Stimulated activated CD8-positive, alpha-beta memory T cell treated with anti-CD3 and anti-CD28 coated beads, Interleukin-15, amount 100 ng/mL, for 1 hour (primary cell): ENCODE measurements around the gene ILKAP.

Experiments
- DNase-seq: peaks from one replicate; pipeline ENCODE4 v3.0.0-alpha.2; 2020; ENCODE audit warnings: low read depth

The ILKAP gene

DNA sequence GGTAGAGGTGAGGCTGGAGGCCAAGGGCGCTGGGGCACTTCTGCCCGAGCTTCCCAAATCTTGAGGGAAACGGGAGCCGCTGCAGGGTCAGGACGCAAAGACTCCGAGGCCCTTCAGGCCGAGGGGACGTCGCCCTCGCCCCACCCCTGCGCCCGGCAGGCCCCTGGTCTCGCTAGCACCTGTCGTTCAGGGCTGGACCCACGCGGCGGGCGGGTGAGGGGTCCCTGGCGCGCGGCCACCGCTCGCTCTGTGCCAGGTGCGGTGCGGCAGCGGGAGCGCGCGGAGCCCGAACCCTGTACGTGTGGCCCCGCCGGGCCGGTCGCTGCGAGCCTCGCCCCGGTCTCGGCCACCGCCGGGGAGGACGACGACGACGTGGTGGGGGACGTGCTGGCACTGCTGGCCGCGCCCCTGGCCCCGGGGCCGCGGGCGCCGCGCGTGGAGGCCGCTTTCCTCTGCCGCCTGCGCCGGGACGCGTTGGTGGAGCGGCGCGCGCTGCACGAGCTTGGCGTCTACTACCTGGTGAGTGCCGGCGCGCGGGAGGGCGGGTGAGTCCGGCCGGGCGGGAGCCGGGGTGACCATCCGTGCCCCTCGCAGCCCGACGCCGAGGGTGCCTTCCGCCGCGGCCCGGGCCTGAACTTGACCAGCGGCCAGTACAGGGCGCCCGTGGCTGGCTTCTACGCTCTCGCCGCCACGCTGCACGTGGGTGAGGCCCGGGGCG, 39.9 kb downstream of the ILKAP start:
- DNase-seq, result no peak

DNA sequence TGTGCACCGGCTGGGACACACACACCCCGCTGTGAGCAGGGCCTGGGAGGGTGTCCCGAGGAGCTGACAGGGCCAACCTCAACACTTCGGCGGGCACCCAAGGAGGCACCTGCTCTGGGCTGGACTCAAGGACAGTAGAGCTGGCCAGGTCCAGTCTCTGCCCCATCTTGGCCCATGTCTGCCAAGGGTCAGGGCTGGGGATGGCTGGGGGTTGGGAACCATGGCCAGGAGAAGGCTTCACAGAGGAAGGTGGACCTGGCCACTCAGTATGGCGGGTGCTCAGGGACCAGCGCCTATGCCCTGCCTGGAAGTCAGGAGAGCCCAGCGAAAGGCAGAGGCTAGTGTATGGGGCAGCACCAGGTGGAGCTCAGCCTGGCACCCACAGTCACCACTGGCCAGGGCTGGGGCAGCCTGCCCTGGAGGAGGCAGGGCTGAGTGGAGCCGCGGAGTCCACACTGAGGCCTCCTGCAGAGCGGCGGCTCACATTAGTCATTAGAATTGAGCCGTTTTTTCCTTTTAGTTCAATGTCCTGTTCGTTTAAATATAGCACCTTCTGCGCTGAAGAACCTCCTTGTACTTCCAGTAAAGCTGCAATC, 40.6 kb downstream of the ILKAP start:
- no peak for DNase-seq

DNA sequence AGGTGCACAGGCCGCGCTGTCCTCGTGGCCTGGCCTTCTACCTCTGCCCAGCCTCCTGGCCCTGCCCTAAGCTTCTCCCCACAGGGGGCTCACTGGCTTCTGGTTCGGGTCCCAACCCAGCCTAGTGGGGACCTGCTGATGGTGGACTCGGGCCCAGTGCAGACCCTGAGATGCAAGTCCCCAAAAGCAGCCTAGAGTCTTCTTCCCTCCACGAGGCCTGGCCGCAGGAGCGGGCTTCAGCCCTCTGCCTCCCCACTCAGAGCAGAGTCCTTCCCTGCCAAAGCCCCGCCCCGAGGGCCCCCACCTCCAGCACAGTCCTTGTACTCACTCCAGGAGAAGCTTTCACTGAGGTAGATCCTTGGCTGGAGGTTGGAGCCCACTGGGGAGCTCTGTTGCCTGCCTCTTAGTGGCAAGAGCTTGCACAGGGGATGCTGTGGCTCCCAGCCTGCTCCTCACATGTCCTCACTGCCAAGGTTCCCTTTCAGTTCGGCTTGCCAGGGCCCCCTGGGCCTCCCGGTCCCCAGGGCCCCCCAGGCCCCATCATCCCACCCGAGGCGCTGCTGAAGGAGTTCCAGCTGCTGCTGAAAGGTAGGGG, 41.1 kb downstream of the ILKAP start:
- no peak for DNase-seq

DNA sequence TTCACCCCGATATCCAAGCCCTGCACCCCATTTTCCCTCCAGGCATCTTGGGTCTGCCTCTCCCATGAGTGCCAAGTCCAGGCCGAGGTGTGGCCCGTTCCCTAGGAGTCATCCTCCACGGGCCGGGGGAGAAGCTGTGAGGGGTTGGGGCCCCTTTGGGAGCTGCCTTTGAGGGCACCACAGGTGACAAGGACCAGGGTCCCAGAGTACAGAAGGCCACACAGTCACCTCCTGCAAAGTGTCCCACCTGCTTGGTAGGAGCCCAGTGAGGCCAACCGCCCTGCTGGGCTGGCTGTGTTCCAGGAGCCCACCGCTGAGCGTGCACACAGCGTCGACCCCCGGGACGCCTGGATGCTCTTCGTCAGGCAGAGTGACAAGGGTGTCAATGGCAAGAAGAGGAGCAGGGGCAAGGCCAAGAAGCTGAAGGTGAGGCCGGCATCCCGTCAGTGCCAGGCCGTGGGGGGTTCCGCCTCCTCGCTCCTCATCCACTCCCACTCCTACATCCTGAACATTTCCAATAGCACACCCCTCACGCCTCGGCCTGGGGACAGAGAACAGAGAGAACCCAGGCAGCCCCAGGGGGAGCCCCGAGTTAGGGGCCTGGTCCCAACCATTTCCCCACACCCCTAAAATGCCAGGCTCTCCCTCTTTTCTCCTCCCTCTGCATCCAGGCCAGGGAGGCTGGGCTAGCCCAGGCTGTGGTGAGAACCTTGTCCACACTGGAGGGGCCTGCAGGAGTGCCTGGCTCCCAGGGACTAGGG, 42.0 kb downstream of the ILKAP start:
- DNase-seq, result no peak

DNA sequence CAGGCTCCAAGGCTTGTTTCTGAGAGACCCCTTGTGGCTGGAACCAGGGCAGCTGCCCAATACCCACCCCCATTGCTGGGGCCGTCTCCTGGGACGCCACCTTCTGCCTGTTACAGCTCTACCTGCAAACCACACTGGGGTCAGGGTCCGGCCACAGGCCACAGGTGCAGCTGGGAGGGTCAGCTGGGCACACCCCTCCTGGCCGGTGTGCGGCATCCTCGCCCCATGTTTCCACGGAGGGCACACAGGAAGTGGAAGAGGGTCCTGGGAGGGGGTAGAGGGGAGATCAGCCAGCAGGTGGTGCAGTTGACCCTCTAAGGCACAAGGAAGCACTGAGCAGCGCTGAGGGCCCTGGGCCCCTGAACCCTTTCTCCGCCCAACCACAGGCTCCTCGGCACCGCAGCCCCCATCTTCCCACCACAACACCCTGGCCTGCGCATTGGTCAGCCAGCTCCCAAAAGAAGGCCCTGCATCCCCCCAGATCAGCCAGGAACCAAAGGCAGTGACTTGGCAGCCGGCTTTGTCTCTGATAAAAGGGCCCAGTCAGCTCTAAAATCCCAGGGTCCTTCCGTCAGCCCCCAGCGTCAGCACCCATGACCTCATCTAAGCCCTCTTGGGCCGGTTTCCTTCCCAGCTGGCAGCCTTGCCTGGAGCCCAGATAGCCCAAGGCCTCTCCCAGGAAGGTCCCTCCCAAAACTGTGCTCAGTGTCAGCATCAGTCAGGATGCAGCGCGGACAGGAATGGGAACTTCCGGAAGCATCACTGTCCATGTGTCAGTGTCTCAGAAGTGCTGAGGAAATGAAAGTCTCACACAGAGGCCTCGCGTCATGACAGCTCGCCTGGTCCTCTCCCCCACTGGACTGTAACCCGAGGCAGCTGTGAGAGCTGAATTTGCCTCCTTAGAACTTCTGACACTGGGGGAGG, 43.0 kb downstream of the ILKAP start:
- DNase-seq, result no peak

DNA sequence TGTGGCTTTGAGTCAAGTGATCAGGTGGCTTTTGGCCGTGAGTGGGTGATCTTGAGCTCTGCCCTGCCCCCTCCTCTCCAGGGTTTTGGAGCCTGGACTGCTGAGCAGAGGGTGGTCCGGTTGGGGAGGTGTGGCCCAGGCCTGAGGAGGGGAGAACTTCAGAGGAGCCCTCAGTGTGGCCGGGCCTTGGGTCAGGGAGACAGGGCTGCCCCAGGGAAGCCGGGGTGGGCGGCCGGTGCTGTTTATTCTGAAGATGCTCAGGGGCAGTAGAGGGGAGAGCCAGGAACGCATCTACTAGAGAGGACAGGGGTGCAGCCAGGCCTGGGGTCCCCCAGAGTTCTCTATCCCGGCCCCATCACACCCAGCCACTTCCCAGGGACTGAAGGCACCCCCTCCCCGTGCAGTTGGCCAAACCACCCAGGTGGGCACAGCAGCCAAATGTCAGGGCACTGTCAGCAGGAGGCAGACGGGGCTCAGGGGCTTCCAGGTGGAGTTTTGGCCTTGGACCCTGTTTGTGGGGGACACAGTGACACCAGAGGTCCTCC, 43.8 kb downstream of the ILKAP start:
- DNase-seq, result no peak

DNA sequence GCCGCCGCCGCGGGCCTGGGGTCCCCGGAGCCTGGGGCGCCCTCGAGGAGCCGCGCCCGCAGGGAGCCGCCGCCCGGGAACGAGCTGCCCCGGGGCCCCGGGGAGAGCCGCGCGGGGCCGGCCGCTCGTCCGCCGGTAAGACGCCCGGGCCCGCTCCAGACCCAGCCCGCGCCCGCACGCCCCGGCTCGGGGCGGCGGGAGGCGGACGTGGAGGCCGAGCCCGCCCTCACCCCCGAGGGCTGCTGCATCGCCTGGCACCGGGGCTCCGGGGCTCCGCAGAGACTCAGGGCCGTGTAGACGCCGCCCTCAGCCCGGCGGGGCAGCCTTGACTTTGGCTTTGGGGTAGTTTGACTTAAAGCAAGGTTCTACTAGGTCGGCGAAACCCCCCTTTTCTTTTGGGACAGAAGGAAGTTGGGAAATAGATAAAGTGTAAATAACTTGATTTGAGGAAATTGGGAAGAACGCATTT, 44.4 kb downstream of the ILKAP start:
- no peak for DNase-seq

DNA sequence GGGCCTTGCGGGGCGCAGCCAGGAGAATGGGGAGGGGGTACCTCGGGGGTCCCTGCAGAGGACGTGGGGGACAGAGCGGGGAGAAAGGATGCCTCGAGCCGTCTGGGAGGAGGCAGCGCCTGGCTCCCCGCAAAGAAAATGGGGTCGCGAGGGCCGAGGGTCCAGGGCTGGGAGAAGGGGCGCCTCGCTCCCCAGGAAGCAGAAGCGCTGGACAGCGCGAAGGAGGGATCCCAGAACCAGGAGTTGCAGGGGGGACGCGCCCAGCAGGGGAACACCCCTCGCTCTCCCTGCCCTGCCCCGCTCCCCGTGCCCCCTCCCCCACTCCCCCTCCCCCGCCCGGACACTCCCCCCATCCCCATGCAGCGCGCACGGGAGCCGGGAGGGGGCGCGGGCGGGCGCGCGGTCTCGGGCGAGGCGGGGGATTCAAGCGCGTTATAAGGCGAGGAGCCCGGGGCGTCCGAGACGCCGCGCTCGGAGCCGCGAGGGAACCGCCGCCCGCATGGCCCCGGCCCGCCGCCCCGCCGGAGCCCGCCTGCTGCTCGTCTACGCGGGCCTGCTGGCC, 44.9 kb downstream of the ILKAP start, which contains the start of gene ERFE:
ERFE (plus strand) TSS at position 462 of the 562 bp plus-strand sequence; CDS start at position 500, 38 bp downstream.
- no peak for DNase-seq

DNA sequence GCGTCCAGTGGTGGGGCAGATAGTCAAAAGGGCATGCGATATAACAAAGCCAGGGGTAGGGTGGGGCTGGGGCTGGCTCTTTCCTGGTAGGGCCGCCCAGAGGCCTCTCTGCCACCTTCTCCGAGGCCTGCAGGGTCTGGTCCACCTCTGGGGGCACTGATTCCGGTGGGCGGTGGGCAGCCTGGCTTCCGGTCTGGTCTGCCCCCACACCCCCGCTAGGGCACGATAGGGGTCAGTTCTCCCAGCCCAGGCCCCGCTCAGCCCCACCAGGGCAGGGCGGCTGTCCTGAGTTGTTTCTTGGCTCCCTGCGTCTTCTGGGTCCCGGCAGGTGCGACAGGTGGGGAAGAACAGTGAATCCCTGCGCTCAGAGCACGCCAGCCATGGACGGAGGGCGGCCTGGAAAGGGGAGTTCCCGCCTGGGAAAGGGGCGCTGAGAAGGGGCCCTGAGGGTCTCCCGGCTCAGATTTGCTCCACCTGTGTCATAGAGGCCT, 45.4 kb downstream of the ILKAP start:
- no peak for DNase-seq

DNA sequence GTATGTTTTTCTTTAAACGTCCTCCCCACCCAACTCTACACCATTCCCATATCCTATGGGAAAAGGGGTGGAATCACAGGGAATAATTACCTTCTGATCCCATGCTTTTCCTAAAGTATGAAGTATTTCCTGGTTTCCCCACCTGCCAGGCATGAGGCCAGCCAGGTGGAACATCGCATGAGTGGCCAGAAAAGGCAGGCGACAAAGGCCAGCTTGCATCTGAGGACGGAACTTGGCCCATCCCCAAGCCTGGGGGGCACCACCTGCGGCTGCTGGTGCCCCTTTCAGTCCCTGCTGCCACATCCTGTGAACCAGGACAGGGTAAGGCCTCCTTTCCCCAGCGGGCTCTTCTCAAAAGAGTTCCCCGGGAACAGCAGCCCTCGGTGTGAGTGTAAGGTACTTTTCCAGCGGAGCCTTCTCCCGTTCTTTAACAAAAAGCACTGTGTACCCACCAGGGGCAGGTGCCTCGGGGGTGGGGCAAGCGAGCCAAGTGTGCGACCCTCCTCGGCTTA, 45.9 kb downstream of the ILKAP start:
- DNase-seq, result no peak

DNA sequence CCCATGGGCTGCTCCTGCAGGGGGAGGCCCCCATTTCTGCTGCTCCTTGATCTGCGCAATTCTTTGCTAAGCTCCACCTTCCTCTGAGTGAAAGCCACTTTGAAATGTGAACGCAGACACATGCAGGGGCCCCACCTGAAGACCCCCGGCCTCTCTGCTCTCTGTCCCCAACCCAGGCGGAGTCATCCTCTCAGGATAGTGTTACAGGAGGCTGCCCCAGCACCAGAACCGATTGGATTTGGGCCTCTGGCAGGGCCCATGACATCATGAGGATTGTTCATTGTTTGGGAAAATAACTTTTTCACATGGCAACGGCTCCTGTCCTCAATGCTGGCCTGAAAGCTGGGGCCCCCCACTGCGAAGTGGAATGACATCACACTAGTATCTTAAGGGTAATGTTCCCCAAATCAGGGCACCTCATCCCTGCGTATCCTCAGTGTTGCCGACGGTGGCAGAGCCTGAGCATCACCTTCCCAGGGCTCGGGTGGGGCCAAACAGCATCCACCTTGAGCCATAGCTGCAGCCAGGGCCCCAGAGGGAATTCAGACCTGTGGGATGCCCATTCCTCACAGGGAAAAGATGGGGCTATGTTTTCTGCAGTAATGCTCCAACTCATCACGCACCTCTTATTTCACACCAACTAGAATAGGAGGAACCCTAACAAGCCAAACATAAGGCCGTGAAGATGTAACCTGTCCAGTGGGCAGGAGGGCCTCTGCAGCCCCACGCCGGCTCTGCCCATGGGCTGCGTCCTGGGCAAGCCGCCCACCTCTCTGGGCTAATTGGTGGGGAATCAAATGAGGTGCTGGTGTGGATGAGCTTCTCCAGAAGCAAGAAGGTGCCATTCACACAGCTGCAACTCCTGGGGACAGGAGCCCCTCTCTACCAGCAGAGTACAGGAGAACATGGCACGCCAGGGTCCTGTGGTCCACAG, 47.5 kb downstream of the ILKAP start:
- DNase-seq, result no peak

DNA sequence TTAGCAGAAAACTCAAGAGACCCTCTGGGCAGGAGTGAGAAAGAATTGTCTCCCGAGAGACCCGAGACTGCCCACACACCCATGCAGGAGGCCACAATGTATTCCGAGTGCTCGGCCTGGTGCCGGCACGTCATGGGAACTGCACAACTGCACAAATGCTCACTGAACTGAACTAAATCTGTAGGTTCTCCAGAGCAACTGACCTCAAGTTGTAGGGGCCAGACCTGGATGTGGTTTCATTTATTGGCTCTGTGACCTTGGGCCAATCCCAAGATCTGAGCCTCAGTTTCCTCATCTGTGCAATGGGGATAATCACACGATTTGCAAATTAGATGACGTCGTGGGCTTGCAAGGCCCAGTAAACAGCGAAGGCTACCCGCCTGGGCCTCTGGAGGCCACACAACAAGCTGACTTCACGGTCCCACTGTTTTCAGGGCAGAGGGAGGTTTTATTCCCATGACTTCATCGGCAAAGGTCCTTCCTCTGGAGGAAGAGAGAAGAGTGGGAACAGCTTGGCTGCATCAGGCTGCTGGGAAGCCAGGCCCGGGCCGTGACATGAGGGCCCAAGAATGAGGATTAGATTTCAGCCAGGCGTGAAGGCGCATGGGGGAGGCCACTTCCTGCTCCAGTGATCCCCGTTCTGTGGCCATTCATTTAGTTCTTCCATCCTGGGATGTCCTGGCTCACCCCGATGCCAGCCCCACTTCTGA, 48.3 kb downstream of the ILKAP start:
- no peak for DNase-seq

DNA sequence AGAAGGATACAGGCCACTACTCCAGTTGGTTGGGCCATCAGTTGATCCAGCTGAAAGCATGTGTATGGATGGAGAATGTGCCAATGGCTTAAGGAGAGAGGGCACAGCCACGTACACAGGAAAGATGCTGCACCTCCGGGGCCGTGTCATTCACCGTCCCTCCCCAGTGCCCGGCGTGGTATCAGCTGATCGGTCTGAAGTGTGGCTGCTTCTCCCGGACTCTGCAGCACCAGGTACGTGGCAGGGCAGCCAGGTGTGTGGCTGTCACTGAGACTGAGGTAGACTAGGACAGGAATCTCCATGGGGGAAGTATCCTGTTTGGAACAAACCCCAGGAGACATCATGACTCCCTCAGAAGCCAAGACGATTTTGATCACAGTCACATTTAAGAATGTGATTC, 48.9 kb downstream of the ILKAP start:
- no peak for DNase-seq

DNA sequence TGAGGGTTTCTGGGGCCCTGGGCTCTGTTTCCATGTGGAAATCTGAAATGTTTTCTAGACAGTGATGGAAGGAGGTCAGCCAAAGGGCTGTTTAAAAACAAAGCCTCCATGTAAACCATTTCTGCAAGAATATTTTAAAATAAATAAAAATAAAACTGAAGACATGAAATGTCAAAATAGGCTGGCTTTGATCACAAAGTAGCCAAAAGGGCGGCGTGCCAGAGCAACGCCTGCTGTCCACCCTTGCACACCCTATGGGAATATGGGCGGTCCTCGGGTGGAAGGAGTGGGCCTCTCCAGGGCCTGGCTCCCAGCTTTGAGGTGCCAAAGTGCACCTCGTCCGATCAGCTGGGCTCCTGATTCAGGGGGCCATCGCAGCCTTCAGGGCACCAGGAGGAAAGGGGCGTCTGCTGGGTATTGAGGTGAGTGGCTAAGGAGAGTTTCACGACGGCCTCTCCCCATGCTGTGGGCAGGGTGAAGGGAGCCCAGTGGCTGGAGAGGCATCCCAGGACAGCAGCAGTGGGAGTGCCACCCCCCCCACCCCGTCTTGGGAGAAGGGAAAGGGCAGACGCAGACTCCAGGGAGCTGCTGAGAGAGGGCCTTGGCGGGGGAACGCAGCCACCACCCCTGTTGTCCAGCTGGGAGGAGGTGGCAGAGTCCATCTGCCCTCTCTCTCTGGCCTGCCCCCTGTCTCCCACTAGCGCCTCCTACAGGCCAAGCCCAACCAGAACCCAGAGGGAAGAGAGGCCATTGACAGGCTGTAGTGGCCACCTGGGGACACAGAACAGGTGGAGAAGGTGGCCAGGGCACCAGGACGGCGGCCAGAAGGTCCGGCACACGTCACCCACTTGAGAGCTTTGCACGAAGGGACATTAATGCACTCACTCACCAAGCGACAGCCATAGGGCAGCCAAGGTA, 50.5 kb downstream of the ILKAP start:
- DNase-seq, result no peak

DNA sequence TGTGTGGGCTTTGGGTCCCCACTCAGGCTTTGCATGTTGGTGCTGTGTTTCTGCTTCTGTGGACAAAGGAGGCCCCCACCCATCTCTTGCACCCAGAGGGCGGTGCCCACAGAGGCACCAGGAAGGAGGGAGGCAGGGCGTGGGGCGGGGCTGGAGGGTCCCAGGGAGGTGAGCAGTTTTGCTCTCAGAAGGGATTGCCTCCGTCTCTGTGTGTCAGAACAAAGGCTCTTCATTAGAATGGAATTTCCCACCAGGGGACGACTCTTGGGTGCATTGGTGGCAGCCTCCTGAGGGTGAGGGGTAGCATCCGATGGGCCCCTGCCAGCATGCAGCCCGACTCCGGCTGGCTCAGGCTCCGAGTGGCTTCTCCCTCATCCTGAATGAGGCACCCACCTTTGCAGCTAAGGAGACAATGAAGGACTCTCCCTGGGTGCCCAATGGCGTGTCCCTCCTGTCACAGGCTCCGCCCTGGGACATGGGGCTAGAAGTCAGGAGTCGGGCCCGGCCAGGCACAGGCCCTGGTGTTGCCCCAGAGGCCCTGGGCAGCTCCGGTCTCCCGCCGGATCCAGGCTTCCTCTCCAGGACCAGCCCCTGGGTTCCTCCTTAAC, 51.8 kb downstream of the ILKAP start:
- no peak for DNase-seq

DNA sequence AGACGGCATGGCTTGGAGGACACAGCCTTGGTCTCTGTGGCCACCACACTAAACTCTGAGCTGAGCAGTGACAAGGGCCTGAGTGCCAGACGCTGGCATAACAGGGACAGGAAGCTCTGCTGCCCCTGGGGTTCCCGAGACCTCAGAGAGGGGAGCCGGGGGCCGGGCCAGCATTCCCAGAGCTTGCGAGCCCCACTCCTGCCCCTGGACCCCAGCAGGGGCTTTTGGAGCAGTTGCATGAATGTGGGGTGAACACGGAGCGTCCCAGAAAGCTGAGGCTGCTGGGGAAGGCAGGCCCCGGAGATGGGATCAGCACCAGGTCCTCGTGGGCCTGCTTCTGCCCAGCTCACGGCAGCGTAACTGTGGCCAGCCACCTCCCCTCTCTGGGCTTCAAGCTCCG, 52.3 kb downstream of the ILKAP start:
- no peak for DNase-seq

DNA sequence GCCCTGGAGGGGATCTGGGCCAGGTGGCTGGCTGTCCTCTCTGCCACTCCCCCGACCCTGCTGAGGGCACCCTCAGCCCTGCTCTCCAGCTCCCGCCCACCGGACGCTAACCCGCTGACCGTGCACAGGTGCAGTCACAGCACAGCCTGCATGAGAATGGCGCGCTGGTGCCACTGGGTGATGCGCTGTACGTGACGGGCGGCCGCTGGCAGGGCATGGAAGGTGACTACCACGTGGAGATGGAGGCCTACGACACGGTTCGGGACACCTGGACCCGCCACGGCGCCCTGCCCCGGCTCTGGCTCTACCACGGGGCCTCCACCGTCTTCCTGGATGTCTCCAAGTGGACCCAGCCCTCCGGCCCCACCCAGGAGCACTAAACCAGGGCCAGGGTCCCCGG, 52.8 kb downstream of the ILKAP start:
- DNase-seq, result no peak
